Measurements from ENCODE around the gene IL22RA1. TPM values are rescaled to one million over a fixed set of nuclear protein-coding genes. Genes with fewer than 3 reads are reported as not detected.

Gene IL22RA1
- total and polyA plus RNA-seq, 9 of the 15 experiments (the other 6 are each of a cell fraction or from before 2014, with no cell fraction given): not detected

DNA sequence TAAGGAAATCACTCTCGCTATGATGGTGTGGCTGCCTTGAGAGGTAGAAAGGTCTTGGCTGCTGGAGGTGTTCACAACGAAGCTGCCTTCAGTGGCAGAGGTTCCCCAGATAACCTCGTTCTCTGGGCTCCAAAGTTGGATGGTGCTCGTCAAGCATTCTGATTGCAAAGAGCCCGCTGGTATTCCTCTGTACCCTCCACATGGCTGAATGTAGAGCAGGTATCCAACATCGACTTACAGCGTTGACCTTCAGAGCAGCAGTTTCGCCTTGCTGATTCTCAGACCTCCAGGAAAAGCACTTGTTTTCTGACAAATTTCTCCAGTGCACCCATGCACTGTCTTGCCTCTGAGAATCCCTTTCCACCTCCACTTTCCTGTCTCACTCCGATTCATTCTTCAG, 4.3 kb upstream of the IL22RA1 start (continued):
- TF ChIP-seq HNRNPH1 (optimal IDR thresholded peaks at IDR 0.05; ENCODE audit: low read depth, low read length): no peak
- TF ChIP-seq KLF1 (tag; IDR thresholded peaks at IDR 0.05): no peak

DNA sequence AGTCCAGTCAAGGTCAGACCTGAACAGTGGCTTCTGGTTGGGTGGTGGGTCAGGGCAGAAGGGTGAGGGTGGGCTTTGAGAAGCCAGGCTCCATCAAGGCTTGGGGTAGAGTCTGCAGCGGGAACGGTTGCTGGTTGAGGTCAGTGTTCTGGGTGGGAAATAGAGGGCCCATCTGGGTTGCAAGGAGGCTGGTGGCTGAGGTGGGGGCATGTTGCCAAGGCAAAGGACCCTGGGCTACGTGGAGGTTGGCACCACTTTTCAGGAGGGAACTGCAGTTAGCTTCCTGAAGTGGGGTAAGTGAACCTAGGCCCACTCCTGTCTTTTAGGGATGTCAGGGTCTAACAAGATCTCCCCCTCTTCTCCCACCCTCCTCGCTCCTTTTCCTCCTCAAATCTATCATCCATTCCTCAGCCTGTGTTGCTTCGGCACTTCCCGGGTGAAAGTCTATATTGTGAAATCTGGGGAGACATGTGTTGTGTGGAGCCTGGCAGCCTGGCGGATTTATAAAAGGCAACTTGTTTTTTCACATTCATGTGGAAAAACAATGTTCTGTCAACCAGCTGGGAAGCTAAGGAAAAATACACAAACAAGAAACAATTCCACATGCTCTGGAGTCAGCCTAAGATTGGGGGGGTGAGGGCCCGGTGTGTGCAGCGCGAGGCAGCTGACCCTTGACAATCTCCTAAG, 1.5 kb downstream of the IL22RA1 start:
- no TSS peak for BruUV-seq (replicated peaks)
- ChIA-PET CTCF (ENCODE audit: low intra/inter-chr PET ratio) (no interaction called here), POLR2A (interaction anchor here (0.9 kb wide), 1 partner anchor 9 kb away, joined by 3 read pairs; no protein-coding TSS in a partner anchor)
- Histone ChIP-seq H3K79me2 (ENCODE audit: control insufficient read depth, insufficient read depth, low read length) (no peaks in the 10 kb centered on the region), H3K4me2 (ENCODE audit: insufficient read depth, low read length) (no peak overlapping the region), H4K20me1 (replicated peaks; ENCODE audit: control insufficient read depth, insufficient read depth, low read length) (peaks cover 19% of the 10 kb centered on the region), H3K36me3 (ENCODE audit: control insufficient read depth, insufficient read depth, low read length) (no peaks in the 10 kb centered on the region), H3K4me1 (replicated peaks in 1 of 2; ENCODE audit: control insufficient read depth in 2 of 2, insufficient read depth in 2 of 2, low read length in 2 of 2) (peaks cover 0 to 3% of the 10 kb centered on the region in 2 experiments; a peak in 1 of 5 replicates), H3K9me3 (replicated peaks; ENCODE audit: control insufficient read depth, insufficient read depth, low read depth, low read length) (no peaks in the 10 kb centered on the region), H3K9ac (ENCODE audit: insufficient read depth in 1 of 2, low read depth in 2 of 2, low read length in 2 of 2) (no peak overlapping the region), H3K27me3 (ENCODE audit: control insufficient read depth in 2 of 2, insufficient read depth in 2 of 2, low read length in 2 of 2) (peaks cover 53 to 73% of the 10 kb centered on the region in 2 experiments), H3K4me3 (no peak overlapping the region), H3K9me1 (ENCODE audit: control insufficient read depth, insufficient read depth, low read length) (no peaks in the 10 kb centered on the region), H2AFZ (ENCODE audit: low read depth, low read length) (no peak overlapping the region), H3K27ac (ENCODE audit: extremely low read depth, low read depth, low read length) (no peak overlapping the region)
- FAIRE-seq: no peak
- 3% methylated on average over 10 of the region's 10 CpGs for WGBS (ENCODE audit: insufficient coverage, low coverage, missing lambda C conversion rate)
- in situ Hi-C loops (cut with MboI): no loop called here
- intact Hi-C loops (cut with micrococcal nuclease): no loop called here
- ATAC-seq: no peak
- DNase-seq (ENCODE audit: extremely low read depth in 1 of 4, low spot score in 3 of 4): no peak
- TF ChIP-seq HDGF (IDR thresholded peaks at IDR 0.05) (no peak), NBN (IDR thresholded peaks at IDR 0.05; ENCODE audit: low read depth) (no peak), MAZ (CRISPR knock-in tag; conservative IDR thresholded peaks at IDR 0.05 in 1 of 2, IDR thresholded peaks at IDR 0.05 in 1 of 2) (no peak), ZNF274 (IDR thresholded peaks at IDR 0.05; ENCODE audit: borderline replicate concordance, low read depth, low read length) (no peak), NELFE (IDR thresholded peaks at IDR 0.05; ENCODE audit: insufficient read depth, insufficient read length) (no peak), NCOA4 (IDR thresholded peaks at IDR 0.05; ENCODE audit: partially characterized antibody) (no peak), ATF7 (IDR thresholded peaks at IDR 0.05) (no peak), ZNF282 (CRISPR knock-in tag; IDR thresholded peaks at IDR 0.05) (no peak), ZNF3 (CRISPR knock-in tag; IDR thresholded peaks at IDR 0.05) (no peak), ZNF384 (IDR thresholded peaks at IDR 0.05; ENCODE audit: low read depth, low read length) (no peak), U2AF1 (optimal IDR thresholded peaks at IDR 0.05; ENCODE audit: low read depth, low read length) (no peak), SNRNP70 (optimal IDR thresholded peaks at IDR 0.05; ENCODE audit: low read depth, low read length) (no peak), FOXK2 (conservative IDR thresholded peaks at IDR 0.05 in 1 of 2, IDR thresholded peaks at IDR 0.05 in 1 of 2; ENCODE audit: low read depth in 2 of 2) (no peak), AFF1 (IDR thresholded peaks at IDR 0.05; ENCODE audit: low read depth in 1 of 2, partially characterized antibody in 2 of 2) (no peak)
- TF ChIP-seq, protein P1, sequence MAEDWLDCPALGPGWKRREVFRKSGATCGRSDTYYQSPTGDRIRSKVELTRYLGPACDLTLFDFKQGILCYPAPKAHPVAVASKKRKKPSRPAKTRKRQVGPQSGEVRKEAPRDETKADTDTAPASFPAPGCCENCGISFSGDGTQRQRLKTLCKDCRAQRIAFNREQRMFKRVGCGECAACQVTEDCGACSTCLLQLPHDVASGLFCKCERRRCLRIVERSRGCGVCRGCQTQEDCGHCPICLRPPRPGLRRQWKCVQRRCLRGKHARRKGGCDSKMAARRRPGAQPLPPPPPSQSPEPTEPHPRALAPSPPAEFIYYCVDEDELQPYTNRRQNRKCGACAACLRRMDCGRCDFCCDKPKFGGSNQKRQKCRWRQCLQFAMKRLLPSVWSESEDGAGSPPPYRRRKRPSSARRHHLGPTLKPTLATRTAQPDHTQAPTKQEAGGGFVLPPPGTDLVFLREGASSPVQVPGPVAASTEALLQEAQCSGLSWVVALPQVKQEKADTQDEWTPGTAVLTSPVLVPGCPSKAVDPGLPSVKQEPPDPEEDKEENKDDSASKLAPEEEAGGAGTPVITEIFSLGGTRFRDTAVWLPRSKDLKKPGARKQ (CRISPR knock-in tag; IDR thresholded peaks at IDR 0.05): no peak

Data from K562 (cell line).